Stimulated activated CD4-positive, alpha-beta T cell treated with anti-CD3 and anti-CD28 coated beads, Interleukin-4, amount 100 ng/mL, for 1 hour (primary cell): Measurements from ENCODE around the gene NAPEPLD.
"Not testable (repeated sequence)": the region's sequence is repeated elsewhere in the genome, so short reads cannot be mapped to it uniquely, and the experiment has no call there.

Source experiments
- DNase-seq: peaks from one replicate; pipeline ENCODE4 v3.0.0-alpha.2; 2020

Gene NAPEPLD

GRCh38 chr7:103148994-103149807, at the start of gene NAPEPLD:
Gene NAPEPLD (minus strand): TSS chr7:103149099. CDS start chr7:103128776, 20,323 bp downstream.
- peak; percentile 72 for DNase-seq

- not testable (repeated sequence) for DNase-seq
Measured at GRCh38 chr7:103198079-103198478, 49.2 kb upstream of the NAPEPLD start.

GRCh38 chr7:103195364-103195763, 46.5 kb upstream of the NAPEPLD start:
- DNase-seq = not testable (repeated sequence)

GRCh38 chr7:103172415-103173146, 23.7 kb upstream of the NAPEPLD start:
- not testable (repeated sequence) for DNase-seq

- not testable (repeated sequence) for DNase-seq
Measured at GRCh38 chr7:103171695-103172414, 23.0 kb upstream of the NAPEPLD start.

- DNase-seq = not testable (repeated sequence)
Measured at GRCh38 chr7:103166921-103167544, 18.1 kb upstream of the NAPEPLD start.

- DNase-seq = not testable (repeated sequence)
Measured at GRCh38 chr7:103163087-103163825, 14.4 kb upstream of the NAPEPLD start.

GRCh38 chr7:103162641-103163040, 13.7 kb upstream of the NAPEPLD start:
- DNase-seq = not testable (repeated sequence)

GRCh38 chr7:103161998-103162616, 13.2 kb upstream of the NAPEPLD start:
- not testable (repeated sequence) for DNase-seq

- DNase-seq = not testable (repeated sequence)
Measured at GRCh38 chr7:103159072-103159471, 10.2 kb upstream of the NAPEPLD start.

- DNase-seq = not testable (repeated sequence)
Measured at GRCh38 chr7:103155331-103156024, 6.6 kb upstream of the NAPEPLD start.

- no peak for DNase-seq
Measured at GRCh38 chr7:103154042-103154441, 5.1 kb upstream of the NAPEPLD start.

GRCh38 chr7:103152744-103153617, 4.1 kb upstream of the NAPEPLD start:
- not testable (repeated sequence) for DNase-seq

GRCh38 chr7:103151993-103152676, 3.2 kb upstream of the NAPEPLD start:
- DNase-seq = not testable (repeated sequence)

- no peak for DNase-seq
Measured at GRCh38 chr7:103150192-103150591, 1.3 kb upstream of the NAPEPLD start.

GRCh38 chr7:103149808-103150180, 895 bp upstream of the NAPEPLD start:
- DNase-seq = no peak

GRCh38 chr7:103148131-103148993, 537 bp downstream of the NAPEPLD start:
- no peak for DNase-seq

GRCh38 chr7:103144754-103145153, 4.1 kb downstream of the NAPEPLD start:
- DNase-seq = not testable (repeated sequence)
